ENCODE data around the gene LMAN1. TPM values are rescaled to one million over a fixed set of nuclear protein-coding genes. Genes with fewer than 3 reads are reported as not detected.

LMAN1 gene
- total RNA-seq, 2 donors from 2014 or later, result 86.6 to 86.7 TPM

DNA sequence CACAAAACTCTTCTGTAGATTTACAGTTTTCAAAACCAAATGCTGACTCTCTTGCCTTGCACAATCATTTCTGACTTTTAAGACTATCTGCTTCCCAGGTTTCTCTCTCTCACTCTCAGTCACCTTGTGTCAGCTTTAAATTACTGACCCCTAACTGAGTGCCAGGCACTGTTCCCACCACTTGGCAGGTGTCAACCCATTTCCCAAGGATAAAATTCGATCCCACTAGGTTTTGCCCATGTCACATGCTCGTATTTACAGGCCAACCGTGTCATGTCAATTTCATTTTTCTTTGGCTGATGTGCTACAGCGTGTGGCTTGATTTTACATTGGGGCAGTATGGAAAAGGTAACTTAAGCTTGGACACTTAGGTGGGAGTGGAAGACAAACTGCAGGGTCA is 26.1 kb upstream of the LMAN1 start:
- intact Hi-C loops (cut with DNase I), result no loop called here
- Histone ChIP-seq H3K9me3 (no peaks in the 10 kb centered on the region), H3K36me3 (replicated peaks in 1 of 2; ENCODE audit: insufficient read depth in 1 of 2, low read depth in 2 of 2) (no peaks in the 10 kb centered on the region), H3K4me3 (no peak overlapping the region), H3K27ac (no peak overlapping the region), H3K4me1 (no peaks in the 10 kb centered on the region), H3K27me3 (no peaks in the 10 kb centered on the region)
- TF ChIP-seq POLR2A (IDR thresholded peaks at IDR 0.05), result no peak
- TF ChIP-seq, protein P1, sequence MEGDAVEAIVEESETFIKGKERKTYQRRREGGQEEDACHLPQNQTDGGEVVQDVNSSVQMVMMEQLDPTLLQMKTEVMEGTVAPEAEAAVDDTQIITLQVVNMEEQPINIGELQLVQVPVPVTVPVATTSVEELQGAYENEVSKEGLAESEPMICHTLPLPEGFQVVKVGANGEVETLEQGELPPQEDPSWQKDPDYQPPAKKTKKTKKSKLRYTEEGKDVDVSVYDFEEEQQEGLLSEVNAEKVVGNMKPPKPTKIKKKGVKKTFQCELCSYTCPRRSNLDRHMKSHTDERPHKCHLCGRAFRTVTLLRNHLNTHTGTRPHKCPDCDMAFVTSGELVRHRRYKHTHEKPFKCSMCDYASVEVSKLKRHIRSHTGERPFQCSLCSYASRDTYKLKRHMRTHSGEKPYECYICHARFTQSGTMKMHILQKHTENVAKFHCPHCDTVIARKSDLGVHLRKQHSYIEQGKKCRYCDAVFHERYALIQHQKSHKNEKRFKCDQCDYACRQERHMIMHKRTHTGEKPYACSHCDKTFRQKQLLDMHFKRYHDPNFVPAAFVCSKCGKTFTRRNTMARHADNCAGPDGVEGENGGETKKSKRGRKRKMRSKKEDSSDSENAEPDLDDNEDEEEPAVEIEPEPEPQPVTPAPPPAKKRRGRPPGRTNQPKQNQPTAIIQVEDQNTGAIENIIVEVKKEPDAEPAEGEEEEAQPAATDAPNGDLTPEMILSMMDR (IDR thresholded peaks at IDR 0.05), result no peak
- ATAC-seq (no peak), DNase-seq (no peak)
- 73 to 88% methylated on average over 4 of the region's 4 CpGs for WGBS, 2 donors

DNA sequence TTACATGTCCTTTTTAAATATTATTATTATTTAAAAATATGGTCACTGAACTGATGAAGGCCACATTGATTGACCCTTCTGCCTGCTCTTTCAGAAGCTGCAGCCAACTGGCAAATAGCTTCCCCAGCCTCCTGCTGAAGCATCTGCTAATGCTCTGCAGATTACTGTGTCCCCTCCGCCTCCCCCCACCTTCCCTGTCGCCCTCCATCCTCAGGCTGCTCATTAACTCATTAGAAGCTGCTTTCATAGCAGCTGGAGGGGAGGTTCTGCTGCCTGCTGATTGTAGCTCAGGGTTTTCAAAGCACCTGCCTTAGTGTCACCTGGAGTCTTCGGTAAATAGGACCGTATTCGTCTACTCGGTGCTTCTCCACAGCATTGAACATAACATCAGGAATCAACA is 24.8 kb upstream of the LMAN1 start:
- H3K36me3 ChIP-seq (replicated peaks in 1 of 2; ENCODE audit: insufficient read depth in 1 of 2, low read depth in 2 of 2), result no peaks in the 10 kb centered on the region
- H3K4me3 ChIP-seq, result no peak overlapping the region
- no peak overlapping the region for H3K27ac ChIP-seq
- TF ChIP-seq POLR2A (IDR thresholded peaks at IDR 0.05), result no peak
- TF ChIP-seq, protein P1 (IDR thresholded peaks at IDR 0.05), result no peak
- no peaks in the 10 kb centered on the region for H3K9me3 ChIP-seq
- ATAC-seq (no peak), DNase-seq (no peak)
- H3K4me1 ChIP-seq, result no peaks in the 10 kb centered on the region
- no peaks in the 10 kb centered on the region for H3K27me3 ChIP-seq
- 53 to 54% methylated on average over 6 of the region's 6 CpGs for whole genome bisulfite sequencing, 2 donors
- intact Hi-C loops (cut with DNase I), result no loop called here

DNA sequence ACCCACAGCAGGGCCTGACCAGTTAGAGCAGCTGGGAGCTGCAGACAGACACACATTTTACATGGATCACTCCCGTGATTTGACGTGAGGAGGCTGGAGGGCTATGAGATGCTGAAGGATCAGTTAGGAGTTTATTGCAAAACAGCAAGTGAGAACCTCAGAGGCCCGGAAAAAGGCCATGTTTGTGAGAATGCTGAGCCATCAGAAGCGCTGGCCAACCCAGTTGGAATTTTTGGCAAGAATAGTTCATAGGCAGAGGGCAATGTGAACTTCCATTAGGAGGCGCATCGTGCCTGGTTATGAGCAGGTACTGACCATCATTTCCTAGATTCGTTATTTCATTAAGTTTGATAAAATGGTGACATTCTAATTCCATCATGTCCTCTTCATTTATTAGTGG is 23.3 kb upstream of the LMAN1 start:
- intact Hi-C loops (cut with DNase I), result no loop called here
- Histone ChIP-seq H3K36me3 (replicated peaks in 1 of 2; ENCODE audit: insufficient read depth in 1 of 2, low read depth in 2 of 2) (no peaks in the 10 kb centered on the region), H3K9me3 (no peaks in the 10 kb centered on the region), H3K27ac (no peak overlapping the region), H3K27me3 (no peaks in the 10 kb centered on the region), H3K4me3 (no peak overlapping the region), H3K4me1 (no peaks in the 10 kb centered on the region)
- ATAC-seq, result no peak
- no peak for DNase-seq
- TF ChIP-seq, protein P1 (IDR thresholded peaks at IDR 0.05), result no peak
- no peak for TF ChIP-seq POLR2A (IDR thresholded peaks at IDR 0.05)
- WGBS, 2 donors, result 74 to 83% methylated on average over 7 of the region's 7 CpGs

DNA sequence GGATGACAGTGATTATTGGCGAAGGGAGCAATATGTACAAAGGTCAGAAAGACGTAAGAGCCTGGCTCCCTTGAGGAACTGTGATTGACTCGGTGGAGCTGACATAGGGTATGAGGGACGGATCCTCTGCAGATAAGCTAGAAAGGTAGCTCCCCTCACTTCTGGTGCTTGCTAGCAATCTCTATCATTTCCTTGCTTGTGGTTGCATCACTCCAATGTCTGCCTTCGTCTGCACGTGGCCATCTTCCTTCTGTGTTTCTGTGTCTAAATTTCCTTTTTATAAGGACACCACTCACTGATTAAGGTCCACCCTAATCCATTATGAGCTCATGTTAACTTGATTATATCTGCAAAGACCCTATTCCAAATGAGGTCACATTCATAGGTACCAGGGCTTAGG is 22.9 kb upstream of the LMAN1 start:
- TF ChIP-seq, protein P1 (IDR thresholded peaks at IDR 0.05), result no peak
- TF ChIP-seq POLR2A (IDR thresholded peaks at IDR 0.05), result no peak
- DNase-seq, result no peak
- Histone ChIP-seq H3K4me3 (no peak overlapping the region), H3K36me3 (replicated peaks in 1 of 2; ENCODE audit: insufficient read depth in 1 of 2, low read depth in 2 of 2) (no peaks in the 10 kb centered on the region), H3K27me3 (no peaks in the 10 kb centered on the region), H3K4me1 (no peaks in the 10 kb centered on the region), H3K27ac (no peak overlapping the region), H3K9me3 (no peaks in the 10 kb centered on the region)
- 68 to 77% methylated on average over 6 of the region's 6 CpGs for WGBS, 2 donors
- no peak for ATAC-seq
- intact Hi-C loops (cut with DNase I), result no loop called here

- H3K9me3 ChIP-seq, result no peaks in the 10 kb centered on the region
- intact Hi-C loops (cut with DNase I), result no loop called here
- no peak for ATAC-seq
- H3K27me3 ChIP-seq, result no peaks in the 10 kb centered on the region
- H3K36me3 ChIP-seq (replicated peaks in 1 of 2; ENCODE audit: insufficient read depth in 1 of 2, low read depth in 2 of 2), result no peaks in the 10 kb centered on the region
- TF ChIP-seq, protein P1 (IDR thresholded peaks at IDR 0.05), result no peak
- no peak for TF ChIP-seq POLR2A (IDR thresholded peaks at IDR 0.05)
- no peak for DNase-seq
- no peaks in the 10 kb centered on the region for H3K4me1 ChIP-seq
- H3K4me3 ChIP-seq, result no peak overlapping the region
- H3K27ac ChIP-seq, result no peak overlapping the region
- WGBS, 2 donors, result 74 to 77% methylated on average over 5 of the region's 5 CpGs
These were observed 21.6 kb upstream of the LMAN1 start for GRCh38 chr18:59380706-59381105.

Measured in body of pancreas (tissue), 4 donors.